ENCODE measurements around the gene PSMG1.

Gene PSMG1

GRCh38 chr21:39156024-39156423 is 27.2 kb downstream of the PSMG1 start:
- DNase-seq (ENCODE audit: low read depth in 2 of 2), result no peak

DNA sequence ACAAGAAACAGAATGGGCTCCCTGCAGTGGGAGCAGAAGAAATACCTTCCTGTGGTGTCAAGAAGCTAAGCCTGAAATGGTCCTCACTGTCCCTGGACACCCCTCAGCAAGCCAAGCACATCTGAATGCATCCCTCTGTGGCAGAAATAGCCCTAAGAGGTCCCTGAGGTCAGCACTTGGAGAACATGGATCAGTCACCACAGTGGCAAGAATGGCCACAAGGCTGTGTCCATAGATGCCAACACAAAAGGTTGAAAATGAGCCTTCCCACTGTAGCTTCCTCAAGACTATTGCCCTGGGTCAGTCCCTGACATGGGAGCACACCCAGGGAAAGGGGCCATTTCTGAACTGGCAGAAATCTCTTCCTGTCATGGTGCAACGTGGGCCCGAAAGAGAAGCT is 27.7 kb downstream of the PSMG1 start:
- DNase-seq (ENCODE audit: low read depth in 2 of 2), result no peak

DNA sequence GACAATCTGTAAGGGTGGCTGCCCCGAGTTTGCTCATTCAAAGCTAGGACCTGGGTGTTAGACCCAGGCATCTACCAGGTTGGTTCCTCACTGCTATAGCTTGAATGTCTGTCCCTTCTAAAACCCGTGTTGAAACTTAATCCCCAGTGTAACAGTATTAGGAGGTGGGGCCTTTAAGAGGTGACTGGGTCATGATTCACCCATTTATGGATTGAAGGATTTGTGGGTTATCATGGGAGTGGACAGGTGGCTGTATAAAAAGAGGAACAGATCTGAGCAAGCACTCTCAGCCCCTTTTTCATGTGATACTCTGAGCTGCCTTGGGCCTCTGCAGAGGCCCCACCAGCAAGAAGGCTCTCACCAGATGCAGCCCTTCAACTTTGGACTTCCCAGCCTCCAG is 29.4 kb downstream of the PSMG1 start:
- DNase-seq (ENCODE audit: low read depth in 2 of 2), result no peak

- DNase-seq (ENCODE audit: low read depth in 2 of 2), result no peak
These were observed 29.9 kb downstream of the PSMG1 start for GRCh38 chr21:39153373-39153772.

- no peak for DNase-seq (ENCODE audit: low read depth in 2 of 2)
These were observed 31.0 kb downstream of the PSMG1 start for GRCh38 chr21:39152271-39152670.

DNA sequence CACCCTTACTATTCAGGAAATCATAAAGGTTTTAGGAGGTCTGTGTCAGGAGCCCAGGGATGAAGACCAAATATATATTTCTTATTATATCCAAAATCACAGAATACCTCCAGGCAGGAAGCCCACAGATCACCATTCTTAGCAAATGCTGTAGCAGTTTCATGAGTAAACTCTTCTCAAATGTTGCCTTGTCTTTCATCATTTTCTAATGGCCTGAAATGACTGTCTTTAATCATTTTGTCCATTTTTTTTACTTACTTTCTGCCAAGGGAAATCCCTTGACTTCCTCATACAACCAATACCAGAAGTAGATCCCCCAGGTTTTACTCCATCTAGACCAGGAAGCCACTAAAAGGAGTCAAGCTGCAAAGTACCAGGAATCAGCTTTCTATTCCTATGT is 32.4 kb downstream of the PSMG1 start:
- no peak for DNase-seq (ENCODE audit: low read depth in 2 of 2)

- no peak for DNase-seq (ENCODE audit: low read depth in 2 of 2)
These were observed 32.9 kb downstream of the PSMG1 start for GRCh38 chr21:39150316-39150715.

DNA sequence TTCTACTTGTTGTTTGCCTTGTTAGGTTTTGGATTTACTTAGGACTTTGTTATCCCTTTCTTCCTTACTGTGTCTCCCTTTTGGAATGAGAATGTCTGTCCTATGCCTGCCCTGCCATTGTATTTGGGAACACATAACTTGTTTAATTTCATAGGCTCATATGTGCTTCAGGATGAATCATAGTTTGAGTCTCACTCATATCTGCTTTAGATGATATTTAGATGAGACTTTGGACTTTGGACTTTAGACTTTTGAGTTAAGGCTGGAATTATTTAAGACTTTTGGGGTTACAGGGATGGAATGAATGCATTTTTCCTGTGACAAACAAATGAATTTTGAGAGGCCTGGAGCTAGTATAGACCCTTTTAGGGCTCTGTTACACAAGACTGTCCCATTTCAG is 33.4 kb downstream of the PSMG1 start:
- no peak for DNase-seq (ENCODE audit: low read depth in 2 of 2)

DNA sequence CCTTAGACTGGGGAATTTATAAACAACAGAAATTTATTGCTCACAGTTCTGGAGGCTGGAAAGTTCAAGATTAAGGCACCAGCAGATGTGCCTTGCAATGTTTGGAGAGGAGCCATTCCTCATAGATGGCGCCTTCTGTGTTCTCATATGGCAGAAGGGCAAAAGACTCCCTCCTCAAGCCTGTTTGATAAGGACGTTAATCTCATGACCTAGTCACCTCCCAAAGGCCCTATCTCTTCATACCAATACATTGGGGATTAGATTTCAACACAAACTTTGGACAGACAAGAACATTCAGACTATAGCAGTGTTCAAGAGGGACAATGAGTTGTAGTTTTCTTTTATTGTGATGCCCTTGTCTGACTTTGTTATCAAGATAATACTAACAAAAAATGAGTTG is 34.3 kb downstream of the PSMG1 start:
- DNase-seq (ENCODE audit: low read depth in 2 of 2), result no peak

DNA sequence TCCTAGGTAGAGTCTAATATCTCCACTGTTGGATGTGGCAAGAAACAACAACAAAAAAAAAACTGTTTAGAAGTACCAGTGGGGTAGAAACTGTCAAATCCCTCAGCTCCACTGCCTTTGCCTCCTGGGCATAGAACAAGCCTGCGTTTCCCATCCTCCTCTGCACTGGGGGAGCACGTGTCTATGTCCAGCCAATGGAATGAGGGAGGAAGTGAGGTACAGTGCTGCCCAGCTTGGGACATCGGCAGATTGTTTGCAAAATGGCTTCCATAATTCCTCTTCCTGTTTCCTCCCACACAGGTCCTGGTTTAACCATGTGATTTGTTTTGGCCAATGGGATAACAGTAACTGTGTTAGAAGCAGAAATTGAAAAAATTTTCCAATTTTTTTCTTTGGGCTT is 39.1 kb downstream of the PSMG1 start:
- DNase-seq (ENCODE audit: low read depth in 2 of 2), result no peak

DNA sequence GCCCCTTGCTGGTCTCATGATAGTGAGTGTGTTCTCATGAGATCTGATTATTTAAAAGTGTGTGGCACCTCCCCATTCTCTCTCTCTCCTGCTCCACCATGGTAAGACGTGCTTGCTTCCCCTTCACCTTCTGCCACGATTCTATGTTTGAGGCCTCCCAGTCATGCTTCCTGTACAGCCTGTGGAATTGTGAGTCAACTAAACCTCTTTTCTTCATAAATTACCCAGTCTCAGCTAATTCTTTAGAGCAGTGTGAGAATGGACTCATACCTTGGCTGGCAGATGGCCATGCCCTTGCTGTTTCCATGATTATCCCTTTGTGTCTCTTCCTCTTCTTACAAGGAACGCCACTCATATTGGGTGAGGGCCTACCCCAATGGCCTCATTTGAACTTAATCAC is 40.3 kb downstream of the PSMG1 start:
- DNase-seq (ENCODE audit: low read depth in 2 of 2), result no peak

- no peak for DNase-seq (ENCODE audit: low read depth in 2 of 2)
These were observed 41.7 kb downstream of the PSMG1 start for GRCh38 chr21:39141502-39141901.

DNA sequence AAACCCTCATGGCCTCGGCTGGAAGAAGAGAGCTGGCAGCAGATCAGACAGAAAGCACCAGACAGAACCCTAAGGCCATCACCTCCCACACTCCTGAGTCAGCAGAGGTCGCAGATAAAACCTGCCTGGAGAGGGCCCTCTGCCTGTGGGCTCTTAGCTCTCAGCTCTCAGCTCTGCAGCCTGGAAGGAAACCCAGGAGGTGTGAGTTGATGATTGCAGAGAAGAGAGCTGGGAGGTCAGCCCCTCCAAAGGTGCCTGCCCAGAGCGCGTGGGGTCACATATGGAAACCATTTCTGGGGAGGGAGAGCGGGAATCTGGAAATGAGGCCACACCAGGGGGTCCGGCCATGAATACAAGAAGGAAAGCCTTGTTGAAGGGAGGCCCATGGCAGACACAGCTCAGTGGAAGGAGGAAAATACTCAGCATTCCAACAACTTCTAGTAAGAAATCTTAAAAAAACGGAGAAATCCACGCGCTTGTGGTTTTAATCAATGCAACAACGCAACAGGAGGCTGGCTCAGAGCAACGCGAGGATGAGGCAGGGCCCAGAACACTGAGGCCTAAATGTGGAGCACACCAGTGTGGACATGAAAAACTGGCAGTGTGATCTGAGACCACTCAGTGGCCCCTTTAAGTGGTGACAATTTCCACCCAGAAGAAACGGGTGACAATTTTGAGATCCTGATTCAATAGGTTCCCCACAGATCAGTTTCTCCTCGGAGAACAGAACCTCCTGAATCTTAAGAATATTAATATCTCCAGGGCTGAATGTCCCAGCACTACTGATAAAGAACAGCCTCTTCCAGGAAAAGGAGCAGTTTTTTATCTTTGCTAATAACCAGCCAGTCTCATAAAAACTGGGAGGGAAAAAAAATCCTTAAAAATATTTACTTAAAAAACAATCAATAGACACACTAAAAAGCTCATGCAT is 45.7 kb downstream of the PSMG1 start:
- DNase-seq (ENCODE audit: low read depth in 2 of 2), result no peak

GRCh38 chr21:39136711-39137110 is 46.5 kb downstream of the PSMG1 start:
- DNase-seq (ENCODE audit: low read depth in 2 of 2), result no peak

DNA sequence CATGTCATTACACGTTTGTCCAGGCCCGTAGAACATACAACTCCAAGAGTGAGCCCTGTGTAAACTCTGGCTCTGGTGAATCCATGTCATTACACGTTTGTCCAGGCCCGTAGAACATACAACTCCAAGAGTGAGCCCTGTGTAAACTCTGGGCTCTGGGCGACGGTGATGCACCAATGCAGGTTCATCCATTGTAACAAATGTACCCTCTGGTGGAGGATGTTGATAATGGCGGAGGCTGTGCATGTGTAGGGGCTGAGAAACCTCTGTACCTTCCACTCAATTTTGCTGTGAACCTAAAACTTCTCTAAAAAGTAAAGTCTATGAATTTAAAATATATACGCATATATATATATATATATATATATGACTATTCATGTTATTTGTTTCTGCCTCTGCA is 47.1 kb downstream of the PSMG1 start:
- DNase-seq (ENCODE audit: low read depth in 2 of 2), result peak in 1 of 2 donors; percentile 4

DNA sequence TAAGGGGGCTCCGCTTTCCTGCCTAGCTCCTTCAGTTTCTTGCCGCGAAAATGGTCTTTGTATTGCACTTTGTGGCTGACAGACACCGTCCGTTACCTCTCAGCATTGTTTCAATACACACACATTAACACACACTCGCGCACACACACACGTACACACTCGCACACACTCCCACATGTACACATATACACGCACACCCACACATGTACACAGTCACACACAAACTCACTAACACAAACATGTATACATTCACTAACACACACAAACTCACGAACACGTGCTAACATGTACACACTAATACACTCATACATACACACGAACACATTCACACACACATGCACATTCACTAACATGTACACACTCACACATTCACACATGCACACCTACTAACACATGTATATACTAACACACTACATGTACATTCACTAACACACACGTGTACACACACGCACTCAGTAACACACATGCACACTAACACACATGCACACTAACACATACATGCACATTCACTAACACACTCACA is 48.9 kb downstream of the PSMG1 start:
- DNase-seq (ENCODE audit: low read depth in 2 of 2), result no peak

DNA sequence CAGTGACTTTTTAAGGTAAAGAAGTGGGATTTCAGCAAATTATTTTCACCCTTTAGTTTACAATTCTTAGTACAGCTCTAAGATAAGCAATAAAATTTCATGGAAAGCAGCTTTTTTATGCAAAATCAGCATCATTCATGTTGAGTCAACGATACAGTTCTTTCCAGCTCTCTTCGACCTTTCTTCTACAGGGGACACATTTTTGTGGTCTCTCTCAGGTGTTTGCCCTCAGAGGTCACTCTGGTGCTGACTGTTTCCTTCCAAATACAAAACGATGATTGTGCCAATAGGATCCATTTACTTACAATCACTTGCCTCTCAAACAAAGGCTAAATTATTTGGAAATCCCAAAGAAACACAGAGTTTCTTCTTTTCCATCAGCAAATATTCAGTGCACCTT is 51.0 kb downstream of the PSMG1 start:
- DNase-seq (ENCODE audit: low read depth in 2 of 2), result no peak

GRCh38 chr21:39131791-39132190 is 51.5 kb downstream of the PSMG1 start:
- DNase-seq (ENCODE audit: low read depth in 2 of 2), result no peak

DNA sequence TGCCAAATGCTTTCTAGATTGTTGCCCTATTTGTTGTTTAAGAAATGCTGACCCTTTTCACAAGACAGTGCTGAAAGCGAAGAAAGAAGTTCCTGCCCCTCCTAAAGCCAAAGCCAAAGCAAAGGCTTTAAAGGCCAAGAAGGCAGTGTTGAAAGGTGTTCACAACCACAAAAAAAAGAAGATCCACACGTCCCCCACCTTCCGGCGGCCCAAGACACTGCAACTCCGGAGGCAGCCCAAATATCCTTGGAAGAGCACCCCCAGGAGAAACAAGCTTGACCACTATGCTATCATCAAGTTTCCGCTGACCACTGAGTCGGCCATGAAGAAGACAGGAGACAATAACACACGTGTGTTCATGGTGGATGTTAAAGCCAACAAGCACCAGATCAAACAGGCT is 55.7 kb downstream of the PSMG1 start:
- DNase-seq (ENCODE audit: low read depth in 2 of 2), result no peak

DNA sequence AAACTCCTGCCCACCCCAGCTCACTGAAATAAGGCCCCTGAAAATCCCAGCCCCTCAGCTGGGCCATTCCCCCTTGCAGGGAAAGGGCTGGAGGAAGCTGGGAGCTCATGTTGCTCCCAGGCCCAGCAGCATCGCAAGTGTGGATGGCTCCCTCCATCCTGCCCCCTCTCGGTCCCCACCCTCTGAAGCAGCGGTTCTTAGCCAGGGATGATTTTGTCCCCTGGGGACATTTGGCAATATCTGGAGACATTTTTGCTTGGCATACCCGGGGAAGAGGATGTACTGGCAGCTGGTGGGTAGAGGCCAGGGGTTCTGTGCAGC is 56.8 kb downstream of the PSMG1 start:
- no peak for DNase-seq (ENCODE audit: low read depth in 2 of 2)

DNA sequence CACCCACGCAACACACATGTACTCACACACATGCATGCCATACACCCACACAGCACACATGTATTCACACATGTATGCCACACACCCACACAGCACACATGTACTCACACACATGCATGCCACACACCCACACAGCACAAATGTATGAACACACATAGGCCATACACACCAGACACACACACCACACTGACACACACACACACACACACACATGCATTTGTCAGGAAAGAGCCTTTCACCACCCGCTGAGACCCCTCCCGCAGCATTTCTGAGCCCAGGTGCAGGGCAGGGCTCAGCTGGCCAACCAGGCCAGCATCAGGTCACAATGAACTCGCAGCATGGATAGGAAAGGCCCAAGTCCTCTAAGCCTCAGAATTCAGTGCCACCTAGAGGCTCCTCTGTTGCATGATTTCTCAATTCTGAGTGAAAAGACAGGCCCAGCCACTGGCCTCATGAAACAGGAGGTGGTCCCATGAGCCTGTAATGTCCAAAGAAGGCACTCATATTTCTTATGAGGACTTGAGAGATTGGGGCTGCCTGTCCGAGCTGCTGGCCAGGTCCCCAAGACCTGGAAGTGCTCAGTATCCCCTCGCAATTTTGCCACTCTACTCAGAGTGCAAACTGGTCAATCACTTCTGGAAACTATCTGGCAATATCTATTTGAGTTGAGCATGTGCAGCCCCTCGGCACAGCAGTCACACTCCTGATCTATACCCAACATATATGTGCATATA is 57.3 kb downstream of the PSMG1 start:
- no peak for DNase-seq (ENCODE audit: low read depth in 2 of 2)
